HG03175 (cell line): ENCODE measurements around the gene ANKRD26.

Experiments
- ATAC-seq: cut with Tn5 transposase; IDR thresholded peaks from one replicate; pipeline ENCODE4 v1.9.1; 2021; ENCODE audit warnings: mild to moderate bottlenecking, moderate library complexity; ENCODE audit not compliant: unreplicated experiment

ANKRD26 gene

GRCh38 chr10:27022048-27022447, 78.2 kb downstream of the ANKRD26 start:
- ATAC-seq: no peak

GRCh38 chr10:27020243-27020642, 80.1 kb downstream of the ANKRD26 start:
- ATAC-seq: no peak

GRCh38 chr10:27019827-27020226, 80.5 kb downstream of the ANKRD26 start:
- no peak for ATAC-seq

- no peak for ATAC-seq
These were observed 102.7 kb downstream of the ANKRD26 start for GRCh38 chr10:26997610-26998009.

GRCh38 chr10:26994743-26995142, 105.6 kb downstream of the ANKRD26 start:
- no peak for ATAC-seq

- ATAC-seq: no peak
These were observed 112.4 kb downstream of the ANKRD26 start for GRCh38 chr10:26987851-26988250.

GRCh38 chr10:26983156-26983555, 117.1 kb downstream of the ANKRD26 start:
- no peak for ATAC-seq

- no peak for ATAC-seq
These were observed 118.2 kb downstream of the ANKRD26 start for GRCh38 chr10:26982058-26982457.

GRCh38 chr10:26981232-26981824, 119.0 kb downstream of the ANKRD26 start:
- ATAC-seq: no peak

- ATAC-seq: no peak
These were observed 121.8 kb downstream of the ANKRD26 start for GRCh38 chr10:26978519-26978918.

- no peak for ATAC-seq
These were observed 122.7 kb downstream of the ANKRD26 start for GRCh38 chr10:26977635-26978034.

- ATAC-seq: peak; percentile 33
These were observed 129.6 kb downstream of the ANKRD26 start for GRCh38 chr10:26970667-26971066.

GRCh38 chr10:26969145-26969926, 131.0 kb downstream of the ANKRD26 start:
- peak; percentile 79 for ATAC-seq

- no peak for ATAC-seq
These were observed 137.5 kb downstream of the ANKRD26 start for GRCh38 chr10:26962835-26963234.

- no peak for ATAC-seq
These were observed 140.0 kb downstream of the ANKRD26 start for GRCh38 chr10:26960308-26960707.

GRCh38 chr10:26959841-26960240, 140.5 kb downstream of the ANKRD26 start:
- no peak for ATAC-seq
